ENCODE measurements around the gene EXOC7. TPM values are rescaled to one million over a fixed set of nuclear protein-coding genes. Genes with fewer than 3 reads are reported as not detected.
"Not testable (repeated sequence)": the region's sequence is repeated elsewhere in the genome, so short reads cannot be mapped to it uniquely, and the experiment has no call there.

The EXOC7 gene
- total RNA-seq, 2 experiments from 2014 or later: 122 to 173 TPM

DNA sequence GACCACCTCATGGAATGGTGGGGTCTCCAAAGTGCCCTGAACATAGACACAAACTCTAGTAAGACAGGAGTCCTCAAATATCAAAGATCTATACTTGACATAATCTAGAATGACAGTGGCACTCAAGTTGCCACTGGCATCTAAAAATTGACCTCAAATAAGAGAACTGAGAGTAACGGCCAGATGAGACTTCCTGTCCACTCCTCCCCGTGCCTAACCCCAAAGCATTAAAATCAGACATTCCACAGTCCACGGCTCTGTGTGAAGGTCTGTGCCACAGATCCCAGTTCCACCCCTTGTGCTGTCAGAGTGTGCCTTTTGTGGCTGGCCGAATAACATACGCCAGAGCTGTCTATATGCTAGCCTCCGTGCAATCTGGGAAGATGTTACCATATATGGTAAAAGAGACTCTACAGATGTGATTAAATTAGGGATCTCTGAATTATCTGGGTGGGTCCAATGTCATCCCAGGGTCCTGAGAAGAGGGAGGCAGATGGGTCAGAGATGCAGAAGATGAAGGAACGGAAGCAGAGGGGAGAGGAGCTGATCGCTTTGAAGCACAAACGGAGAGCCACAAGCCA is 55.5 kb downstream of the EXOC7 start:
- TF ChIP-seq, protein P1, sequence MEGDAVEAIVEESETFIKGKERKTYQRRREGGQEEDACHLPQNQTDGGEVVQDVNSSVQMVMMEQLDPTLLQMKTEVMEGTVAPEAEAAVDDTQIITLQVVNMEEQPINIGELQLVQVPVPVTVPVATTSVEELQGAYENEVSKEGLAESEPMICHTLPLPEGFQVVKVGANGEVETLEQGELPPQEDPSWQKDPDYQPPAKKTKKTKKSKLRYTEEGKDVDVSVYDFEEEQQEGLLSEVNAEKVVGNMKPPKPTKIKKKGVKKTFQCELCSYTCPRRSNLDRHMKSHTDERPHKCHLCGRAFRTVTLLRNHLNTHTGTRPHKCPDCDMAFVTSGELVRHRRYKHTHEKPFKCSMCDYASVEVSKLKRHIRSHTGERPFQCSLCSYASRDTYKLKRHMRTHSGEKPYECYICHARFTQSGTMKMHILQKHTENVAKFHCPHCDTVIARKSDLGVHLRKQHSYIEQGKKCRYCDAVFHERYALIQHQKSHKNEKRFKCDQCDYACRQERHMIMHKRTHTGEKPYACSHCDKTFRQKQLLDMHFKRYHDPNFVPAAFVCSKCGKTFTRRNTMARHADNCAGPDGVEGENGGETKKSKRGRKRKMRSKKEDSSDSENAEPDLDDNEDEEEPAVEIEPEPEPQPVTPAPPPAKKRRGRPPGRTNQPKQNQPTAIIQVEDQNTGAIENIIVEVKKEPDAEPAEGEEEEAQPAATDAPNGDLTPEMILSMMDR (conservative IDR thresholded peaks at IDR 0.05; ENCODE audit: low read length): no peak
- TF ChIP-seq EZH2phosphoT487 (IDR thresholded peaks at IDR 0.05; ENCODE audit: borderline replicate concordance, low read depth, low read length): no peak
- H3K9me3 ChIP-seq (ENCODE audit: low read length): no peaks in the 10 kb centered on the region
- peaks cover 95% of the 10 kb centered on the region for H3K36me3 ChIP-seq (ENCODE audit: insufficient read depth, low read length)
- H3K9me2 ChIP-seq (ENCODE audit: insufficient read depth, low read length): no peaks in the 10 kb centered on the region
- peaks cover 36% of the 10 kb centered on the region for H3K4me1 ChIP-seq (ENCODE audit: insufficient read depth, low read length, poor library complexity, severe bottlenecking)
- H3K79me2 ChIP-seq (ENCODE audit: insufficient read depth, low read depth, low read length): peaks cover 3% of the 10 kb centered on the region; the same call in 1 of the 2 replicates
- DNase-seq (ENCODE audit: low spot score): peak; percentile 71
- no peak overlapping the region; the same call in 1 of the 2 replicates for H2AFZ ChIP-seq (ENCODE audit: low read length)
- BruUV-seq (replicated peaks): no TSS peak
- intact Hi-C loops (cut with micrococcal nuclease; ENCODE audit: unreplicated experiment): loop anchor here (2.0 kb wide), 1 partner anchor 33 kb away; no protein-coding TSS in a partner anchor
- H4K20me1 ChIP-seq (ENCODE audit: insufficient read depth, low read length): no peaks in the 10 kb centered on the region
- peak overlapping the region; percentile 72 for H3K4me2 ChIP-seq (ENCODE audit: low read length)
- POLR2A ChIA-PET: interaction anchor here (0.6 to 3.0 kb wide), 6 partner anchors 9 to 56 kb away, joined by 3 to 9 read pairs (median 4); no protein-coding TSS in a partner anchor
- H3K4me3 ChIP-seq (ENCODE audit: low read depth, low read length, poor library complexity, severe bottlenecking): peak overlapping the region; percentile 39
- peak overlapping the region; percentile 73 for H3K27ac ChIP-seq (ENCODE audit: low read depth, low read length, poor library complexity, severe bottlenecking)
- CTCF ChIA-PET (ENCODE audit: unreplicated experiment): no interaction called here

DNA sequence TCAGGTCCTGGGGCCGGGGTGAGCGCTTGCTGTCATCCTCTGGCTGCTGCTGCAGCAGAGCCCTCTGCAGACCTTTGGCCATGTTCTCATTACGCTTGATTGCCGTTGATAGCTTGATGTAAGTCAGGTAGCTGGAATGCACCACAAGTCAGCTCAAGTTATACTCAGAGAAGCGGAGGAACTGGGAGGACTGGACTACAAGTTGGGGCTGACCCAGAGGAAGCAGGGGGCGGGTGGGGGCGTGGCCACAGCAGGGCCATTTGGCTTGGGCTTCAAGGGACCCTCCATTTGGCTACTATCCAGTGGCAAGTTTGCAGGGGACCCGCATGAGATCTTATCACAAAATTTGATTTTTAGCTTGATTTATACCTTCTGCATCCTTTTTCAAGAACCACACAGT is 57.5 kb downstream of the EXOC7 start:
- ChIA-PET CTCF (ENCODE audit: unreplicated experiment) (interaction anchor here (0.6 to 1.9 kb wide), 2 partner anchors 13 to 310 kb away, joined by 3 to 8 read pairs; no protein-coding TSS in a partner anchor), POLR2A (interaction anchor here (0.6 to 1.5 kb wide), 5 partner anchors 13 to 531 kb away, joined by 3 to 9 read pairs (median 3); partner anchors contain the start of gene FOXJ1)
- Histone ChIP-seq H4K20me1 (ENCODE audit: insufficient read depth, low read length) (no peaks in the 10 kb centered on the region), H3K9me2 (ENCODE audit: insufficient read depth, low read length) (no peaks in the 10 kb centered on the region), H3K27ac (ENCODE audit: low read depth, low read length, poor library complexity, severe bottlenecking) (no peak overlapping the region), H3K4me3 (ENCODE audit: low read depth, low read length, poor library complexity, severe bottlenecking) (no peak overlapping the region), H3K4me1 (ENCODE audit: insufficient read depth, low read length, poor library complexity, severe bottlenecking) (peaks cover 36% of the 10 kb centered on the region), H3K4me2 (ENCODE audit: low read length) (no peak overlapping the region), H3K79me2 (ENCODE audit: insufficient read depth, low read depth, low read length) (peaks cover 3% of the 10 kb centered on the region; the same call in 1 of the 2 replicates), H3K36me3 (ENCODE audit: insufficient read depth, low read length) (peaks cover 98% of the 10 kb centered on the region), H2AFZ (ENCODE audit: low read length) (no peak overlapping the region), H3K9me3 (ENCODE audit: low read length) (no peaks in the 10 kb centered on the region)
- no peak for TF ChIP-seq EZH2phosphoT487 (IDR thresholded peaks at IDR 0.05; ENCODE audit: borderline replicate concordance, low read depth, low read length)
- TF ChIP-seq, protein P1 (conservative IDR thresholded peaks at IDR 0.05; ENCODE audit: low read length): no peak
- intact Hi-C loops (cut with micrococcal nuclease; ENCODE audit: unreplicated experiment): no loop called here
- DNase-seq (ENCODE audit: low spot score): no peak
- BruUV-seq (replicated peaks): no TSS peak

DNA sequence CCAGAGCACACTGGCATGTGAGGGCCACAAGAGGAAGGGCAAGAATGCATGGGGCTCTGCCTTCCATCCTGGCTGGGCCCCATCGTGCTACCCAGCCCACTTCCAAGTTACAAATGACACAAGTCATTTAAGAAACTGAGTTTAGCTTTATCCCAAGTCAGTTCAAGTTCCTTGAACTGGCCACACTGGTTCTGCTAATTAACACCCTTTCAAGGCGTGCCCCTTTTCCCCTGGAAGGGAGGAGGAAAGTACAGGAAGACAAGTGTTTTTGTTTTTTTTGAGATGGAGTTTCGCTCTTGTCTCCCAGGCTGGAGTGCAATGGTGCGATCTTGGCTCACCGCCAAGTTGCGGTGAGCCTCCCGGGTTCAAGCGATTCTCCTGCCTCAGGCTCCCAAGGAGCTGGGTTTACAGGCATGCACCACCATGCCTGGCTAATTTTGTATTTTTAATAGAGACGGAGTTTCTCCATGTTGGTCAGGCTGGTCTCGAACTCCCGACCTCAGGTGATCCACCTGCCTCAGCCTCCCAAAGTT is 59.0 kb downstream of the EXOC7 start:
- H3K9me2 ChIP-seq (ENCODE audit: insufficient read depth, low read length); H3K4me2 ChIP-seq (ENCODE audit: low read length); CTCF ChIA-PET (ENCODE audit: unreplicated experiment); intact Hi-C loops (cut with micrococcal nuclease; ENCODE audit: unreplicated experiment); DNase-seq (ENCODE audit: low spot score); H3K27ac ChIP-seq (ENCODE audit: low read depth, low read length, poor library complexity, severe bottlenecking); H3K79me2 ChIP-seq (ENCODE audit: insufficient read depth, low read depth, low read length); POLR2A ChIA-PET; H3K9me3 ChIP-seq (ENCODE audit: low read length); BruUV-seq (replicated peaks); H4K20me1 ChIP-seq (ENCODE audit: insufficient read depth, low read length); H2AFZ ChIP-seq (ENCODE audit: low read length); H3K4me3 ChIP-seq (ENCODE audit: low read depth, low read length, poor library complexity, severe bottlenecking): not testable (repeated sequence)
- peaks cover 98% of the 10 kb centered on the region for H3K36me3 ChIP-seq (ENCODE audit: insufficient read depth, low read length)
- H3K4me1 ChIP-seq (ENCODE audit: insufficient read depth, low read length, poor library complexity, severe bottlenecking): peaks cover 28% of the 10 kb centered on the region

DNA sequence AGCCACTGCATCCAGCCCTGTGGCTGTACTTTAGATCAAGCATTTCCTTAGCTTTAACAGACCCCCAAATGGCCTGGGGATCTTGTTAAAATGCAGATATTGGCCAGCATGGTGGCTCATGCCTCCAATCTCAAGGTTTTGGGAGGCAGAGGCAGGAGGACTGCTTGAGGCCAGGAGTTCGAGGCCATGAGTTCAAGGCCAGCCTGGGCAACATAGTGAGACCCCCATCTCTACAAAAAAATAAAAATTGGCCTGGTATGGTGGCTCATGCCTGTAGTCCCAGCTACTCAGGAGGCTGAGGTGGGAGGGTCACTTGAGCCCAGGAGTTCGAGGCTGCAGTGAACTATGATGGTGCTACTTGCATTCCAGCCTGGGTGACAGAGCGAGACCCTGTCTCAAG is 60.7 kb downstream of the EXOC7 start:
- DNase-seq (ENCODE audit: low spot score); intact Hi-C loops (cut with micrococcal nuclease; ENCODE audit: unreplicated experiment); BruUV-seq (replicated peaks); CTCF ChIA-PET (ENCODE audit: unreplicated experiment); H3K9me3 ChIP-seq (ENCODE audit: low read length); H3K79me2 ChIP-seq (ENCODE audit: insufficient read depth, low read depth, low read length); H4K20me1 ChIP-seq (ENCODE audit: insufficient read depth, low read length); POLR2A ChIA-PET; H3K9me2 ChIP-seq (ENCODE audit: insufficient read depth, low read length); H2AFZ ChIP-seq (ENCODE audit: low read length); H3K4me2 ChIP-seq (ENCODE audit: low read length); H3K4me3 ChIP-seq (ENCODE audit: low read depth, low read length, poor library complexity, severe bottlenecking); H3K27ac ChIP-seq (ENCODE audit: low read depth, low read length, poor library complexity, severe bottlenecking): not testable (repeated sequence)
- Histone ChIP-seq H3K36me3 (ENCODE audit: insufficient read depth, low read length) (peaks cover 98% of the 10 kb centered on the region), H3K4me1 (ENCODE audit: insufficient read depth, low read length, poor library complexity, severe bottlenecking) (peaks cover 11% of the 10 kb centered on the region)

Measured in OCI-LY7 (cell line).